HG03175 (cell line): ENCODE measurements around the gene SV2B.
"Not testable (repeated sequence)": the region's sequence is repeated elsewhere in the genome, so short reads cannot be mapped to it uniquely, and the experiment has no call there.

Experiments used
- ATAC-seq: cut with Tn5 transposase; IDR thresholded peaks from one replicate; pipeline ENCODE4 v1.9.1; 2021; ENCODE audit warnings: mild to moderate bottlenecking, moderate library complexity; ENCODE audit not compliant: unreplicated experiment

Gene SV2B

GRCh38 chr15:91302588-91303439 is 202.8 kb downstream of the SV2B start:
- ATAC-seq: no peak

- ATAC-seq: no peak
Observed at GRCh38 chr15:91304210-91304609, 204.2 kb downstream of the SV2B start.

- no peak for ATAC-seq
Observed at GRCh38 chr15:91304786-91305185, 204.7 kb downstream of the SV2B start.

- ATAC-seq: no peak
Observed at GRCh38 chr15:91306144-91306543, 206.1 kb downstream of the SV2B start.

GRCh38 chr15:91307601-91308000 is 207.5 kb downstream of the SV2B start:
- ATAC-seq: no peak

- ATAC-seq: no peak
Observed at GRCh38 chr15:91308199-91308598, 208.1 kb downstream of the SV2B start.

GRCh38 chr15:91308855-91309254 is 208.8 kb downstream of the SV2B start:
- no peak for ATAC-seq

GRCh38 chr15:91311986-91312385 is 211.9 kb downstream of the SV2B start:
- no peak for ATAC-seq

GRCh38 chr15:91316126-91316525 is 216.1 kb downstream of the SV2B start:
- ATAC-seq: no peak

GRCh38 chr15:91318516-91318915 is 218.5 kb downstream of the SV2B start:
- no peak for ATAC-seq

- no peak for ATAC-seq
Observed at GRCh38 chr15:91318931-91319330, 218.9 kb downstream of the SV2B start.

GRCh38 chr15:91319371-91320059 is 219.5 kb downstream of the SV2B start:
- ATAC-seq: no peak

- ATAC-seq: no peak
Observed at GRCh38 chr15:91320101-91320500, 220.0 kb downstream of the SV2B start.

- no peak for ATAC-seq
Observed at GRCh38 chr15:91329914-91330313, 229.9 kb downstream of the SV2B start.

GRCh38 chr15:91331581-91331980 is 231.5 kb downstream of the SV2B start:
- no peak for ATAC-seq

- ATAC-seq: no peak
Observed at GRCh38 chr15:91335702-91336101, 235.6 kb downstream of the SV2B start.

- ATAC-seq: no peak
Observed at GRCh38 chr15:91336687-91337086, 236.6 kb downstream of the SV2B start.

GRCh38 chr15:91338766-91339165 is 238.7 kb downstream of the SV2B start:
- ATAC-seq: no peak

GRCh38 chr15:91342097-91342496 is 242.0 kb downstream of the SV2B start:
- no peak for ATAC-seq

- not testable (repeated sequence) for ATAC-seq
Observed at GRCh38 chr15:91344912-91345311, 244.9 kb downstream of the SV2B start.

- ATAC-seq: no peak
Observed at GRCh38 chr15:91345736-91346135, 245.7 kb downstream of the SV2B start.

GRCh38 chr15:91346259-91346658 is 246.2 kb downstream of the SV2B start:
- ATAC-seq: no peak
